ENCODE results near the gene PCNX2.

PCNX2 gene

GRCh38 chr1:232980355-232980978 lies 315.1 kb downstream of the PCNX2 start:
- DNase-seq = no peak

- DNase-seq = no peak
Observed at GRCh38 chr1:232979558-232979957, 316.0 kb downstream of the PCNX2 start.

DNA sequence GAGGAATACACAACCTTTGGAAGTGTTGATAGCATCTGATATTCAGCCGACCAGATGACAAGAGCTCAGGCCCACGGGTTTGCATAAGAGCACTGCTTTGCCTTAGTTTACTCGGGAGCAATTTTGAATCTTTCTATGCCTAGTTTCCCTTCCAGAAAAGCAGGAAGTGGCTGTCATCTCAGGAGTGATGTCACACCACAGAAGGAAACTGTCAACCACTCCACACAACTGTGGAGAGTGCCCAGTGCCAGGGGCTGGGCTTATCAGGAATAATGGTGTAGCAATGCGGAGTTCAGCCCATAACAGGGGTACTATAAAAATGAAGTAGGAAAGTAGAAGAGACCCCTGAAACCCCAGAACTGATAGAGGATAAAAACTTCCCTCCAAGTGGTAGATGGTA lies 316.7 kb downstream of the PCNX2 start:
- peak; percentile 17 to 33 for DNase-seq

DNA sequence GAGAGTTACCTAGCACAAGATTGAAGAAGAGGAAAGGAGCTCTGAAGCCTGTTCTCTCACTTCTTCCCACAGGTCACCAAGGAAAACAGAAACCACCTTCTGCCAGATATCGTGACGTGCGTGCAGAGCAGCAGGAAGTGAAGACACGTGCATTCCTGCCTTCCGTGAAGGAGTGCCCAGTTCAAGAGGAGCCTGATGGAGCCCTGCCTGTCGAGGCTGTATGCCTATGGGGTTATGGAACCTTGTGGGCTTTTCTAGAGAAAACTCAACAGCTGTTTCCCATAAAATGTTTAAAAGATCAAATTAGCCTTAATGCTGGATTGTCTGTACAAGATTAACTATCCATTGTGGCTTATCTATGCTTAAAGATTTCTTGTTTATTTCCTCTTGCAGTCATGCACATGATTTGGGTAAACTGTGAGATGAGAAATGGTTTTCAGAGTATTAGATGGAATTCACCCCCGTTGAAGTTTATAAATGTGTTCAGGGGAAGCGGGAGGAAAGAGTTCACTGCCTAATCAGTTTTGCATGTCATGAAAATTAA lies 317.4 kb downstream of the PCNX2 start:
- DNase-seq = no peak

DNA sequence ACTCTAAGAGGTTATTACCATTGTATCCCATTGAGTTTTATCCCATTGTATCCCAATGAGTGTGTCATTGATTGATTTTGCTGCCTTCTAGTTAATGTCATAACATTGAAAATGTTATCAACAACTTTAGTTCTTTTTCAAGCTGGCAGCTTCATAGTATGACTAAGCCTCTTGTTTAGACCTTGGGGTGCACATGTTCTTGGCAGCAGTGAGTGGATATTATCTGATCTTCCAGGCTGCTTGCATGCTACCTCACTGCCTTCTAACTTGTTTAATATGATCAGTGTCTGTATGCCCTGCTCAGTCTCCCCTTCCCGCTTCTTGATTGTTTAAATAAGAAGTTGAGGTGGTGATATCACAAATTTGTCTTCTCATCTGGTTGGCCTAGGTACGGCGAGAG lies 320.6 kb downstream of the PCNX2 start:
- DNase-seq = no peak

DNA sequence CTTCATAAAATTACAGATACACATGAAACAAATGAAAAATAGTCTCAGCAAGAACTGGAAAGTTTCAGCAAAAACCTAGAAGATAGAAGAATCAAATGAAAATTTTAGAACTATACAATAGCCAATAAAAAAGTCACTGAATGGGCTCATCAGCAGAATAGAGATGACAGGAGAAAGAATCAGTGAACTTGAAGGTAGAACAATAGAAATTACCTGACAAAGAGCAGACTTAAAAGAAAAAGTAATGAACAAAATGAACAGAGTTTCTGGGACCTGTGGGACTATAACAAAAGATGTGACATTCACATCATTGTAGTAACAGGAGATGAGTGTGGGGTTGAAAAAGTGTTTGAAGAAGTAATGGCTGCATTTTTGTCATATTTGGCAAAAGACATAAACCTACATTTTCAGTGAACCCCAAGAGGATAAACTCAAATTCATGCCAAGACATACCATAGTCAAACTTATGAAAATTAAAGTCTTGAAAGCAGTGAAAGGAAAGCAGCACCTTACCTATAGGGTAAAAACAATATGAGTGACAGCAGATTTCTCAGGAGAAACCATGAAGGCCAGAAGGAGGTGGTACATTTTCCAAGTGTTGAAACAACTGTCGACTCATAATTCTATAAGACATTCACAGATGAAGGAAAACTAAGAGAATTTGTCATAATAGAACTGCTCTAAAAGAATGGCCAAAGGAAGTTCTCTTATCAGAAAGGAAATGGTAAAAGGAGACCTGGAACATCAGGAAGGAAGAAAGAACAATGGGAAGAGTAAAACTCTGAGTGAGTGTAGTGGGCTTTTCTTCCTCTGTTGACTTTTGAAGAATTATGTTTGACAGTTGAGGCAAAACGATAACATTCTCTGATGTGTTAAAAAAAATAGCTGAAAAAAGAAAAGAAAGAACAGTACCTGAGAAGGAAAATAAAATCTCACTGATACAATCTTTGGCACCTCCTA lies 321.6 kb downstream of the PCNX2 start:
- DNase-seq = no peak

DNA sequence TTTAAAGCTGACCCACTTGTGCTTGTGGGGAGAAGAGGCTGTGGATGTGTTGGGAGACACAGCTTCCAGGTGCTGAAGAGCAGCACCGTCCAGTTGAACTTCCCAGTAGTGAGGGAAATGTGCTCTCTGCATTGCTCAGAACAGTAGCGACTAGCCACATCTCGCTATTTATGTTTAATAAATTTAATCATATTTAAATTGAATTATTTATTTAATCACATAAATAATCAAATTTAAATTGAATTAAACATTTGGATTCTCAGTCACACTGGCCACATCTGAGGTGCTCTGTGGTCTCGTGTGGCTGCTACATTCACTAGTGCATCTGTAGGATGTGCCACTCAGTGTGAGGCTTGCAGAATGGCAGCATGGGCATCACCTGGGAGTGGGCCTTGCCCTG lies 325.0 kb downstream of the PCNX2 start:
- DNase-seq = no peak

DNA sequence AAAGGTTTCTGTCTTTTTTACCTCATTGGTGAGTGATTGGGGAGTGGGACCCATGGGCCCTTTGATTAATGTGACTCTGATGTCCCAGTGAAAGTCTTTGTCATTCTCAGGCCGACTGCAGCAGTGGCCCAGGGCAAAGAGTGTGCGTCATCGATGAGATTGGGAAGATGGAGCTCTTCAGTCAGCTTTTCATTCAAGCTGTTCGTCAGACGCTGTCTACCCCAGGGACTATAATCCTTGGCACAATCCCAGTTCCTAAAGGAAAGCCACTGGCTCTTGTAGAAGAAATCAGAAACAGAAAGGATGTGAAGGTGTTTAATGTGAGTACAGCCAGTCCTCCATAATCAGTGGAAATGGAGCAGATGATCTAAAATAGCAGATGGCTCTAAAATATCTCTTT lies 325.7 kb downstream of the PCNX2 start:
- no peak for DNase-seq

DNA sequence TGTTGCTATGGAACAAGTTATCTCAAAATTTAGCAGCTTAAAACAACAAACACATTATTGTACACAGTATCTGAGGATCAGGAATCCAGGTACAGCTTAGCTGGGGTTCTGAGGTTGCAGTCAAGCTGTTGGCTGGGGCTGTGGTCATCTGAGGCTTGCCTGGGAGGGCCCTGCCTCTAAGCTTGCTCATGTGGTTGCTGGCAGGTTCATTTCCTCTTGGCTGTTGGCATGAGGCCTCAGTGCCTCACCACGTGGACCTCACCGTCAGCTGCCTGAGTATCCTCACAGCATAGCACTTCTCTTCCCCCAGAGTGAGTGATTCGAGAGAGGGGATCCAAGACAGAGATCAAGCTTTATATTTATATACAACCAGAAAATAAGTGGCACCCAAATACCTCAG lies 326.6 kb downstream of the PCNX2 start:
- DNase-seq = peak in 1 of 2 donors; percentile 14

DNA sequence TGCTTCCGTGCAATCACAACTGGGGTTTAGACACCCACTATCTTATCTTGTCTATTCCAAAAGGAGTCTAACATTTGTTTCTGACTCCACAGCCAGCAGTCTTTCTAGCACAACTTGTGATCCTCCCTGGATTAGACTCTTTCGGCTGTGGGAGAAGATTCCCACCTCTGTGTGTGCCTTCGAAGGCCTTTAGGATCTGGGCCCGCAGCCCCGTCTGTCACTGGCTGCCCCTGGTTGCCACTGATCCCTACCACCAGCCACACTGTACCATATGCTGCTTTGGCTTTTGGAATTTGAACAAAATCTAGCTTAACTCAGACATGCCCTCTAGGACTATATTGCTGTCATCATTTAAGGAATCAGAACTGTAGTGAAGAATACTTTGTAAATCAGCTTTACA lies 327.1 kb downstream of the PCNX2 start:
- no peak for DNase-seq

DNA sequence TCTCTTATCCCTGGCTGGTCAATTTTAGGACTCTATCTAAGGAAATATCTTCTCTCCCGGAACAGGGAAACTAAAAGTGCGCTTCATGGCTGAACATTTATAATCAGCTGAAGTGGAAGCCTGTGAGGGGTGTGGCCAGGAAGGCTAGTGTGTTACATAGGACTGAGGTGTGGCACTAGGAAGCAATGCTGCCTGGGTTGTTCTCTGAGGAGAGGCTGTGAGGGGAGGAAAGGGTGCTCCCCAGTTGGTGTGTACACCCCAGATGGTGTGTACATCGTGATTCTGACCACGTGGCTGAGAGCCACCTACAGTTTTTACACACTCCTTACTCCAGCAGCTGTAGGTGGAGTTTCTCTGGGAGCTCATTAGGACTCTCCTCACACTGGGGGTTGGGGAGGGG lies 328.9 kb downstream of the PCNX2 start:
- DNase-seq = no peak

DNA sequence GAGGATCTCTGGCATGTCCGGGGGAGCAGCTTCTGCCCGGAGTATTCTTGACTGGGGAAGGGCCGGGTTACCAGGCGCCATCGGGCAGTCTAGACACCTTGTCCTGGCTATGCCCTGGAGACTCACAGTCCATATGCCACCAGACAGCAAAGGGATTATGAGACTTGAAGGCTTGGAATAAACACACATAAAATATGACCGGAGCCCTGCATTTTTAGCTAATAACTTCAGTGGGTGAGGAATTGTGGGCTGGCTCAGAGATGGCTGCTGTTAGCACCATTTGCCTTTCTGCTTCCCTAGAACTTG lies 329.7 kb downstream of the PCNX2 start:
- no peak for DNase-seq

GRCh38 chr1:232965124-232965911 lies 330.2 kb downstream of the PCNX2 start:
- no peak for DNase-seq

- DNase-seq = no peak
Observed at GRCh38 chr1:232964601-232965000, 330.9 kb downstream of the PCNX2 start.

- DNase-seq = peak in 1 of 2 donors; percentile 29
Observed at GRCh38 chr1:232962761-232963745, 332.5 kb downstream of the PCNX2 start.

GRCh38 chr1:232958067-232958466 lies 337.5 kb downstream of the PCNX2 start:
- no peak for DNase-seq

- DNase-seq = no peak
Observed at GRCh38 chr1:232956081-232956480, 339.4 kb downstream of the PCNX2 start.

GRCh38 chr1:232954594-232955365 lies 340.7 kb downstream of the PCNX2 start:
- DNase-seq = no peak

DNA sequence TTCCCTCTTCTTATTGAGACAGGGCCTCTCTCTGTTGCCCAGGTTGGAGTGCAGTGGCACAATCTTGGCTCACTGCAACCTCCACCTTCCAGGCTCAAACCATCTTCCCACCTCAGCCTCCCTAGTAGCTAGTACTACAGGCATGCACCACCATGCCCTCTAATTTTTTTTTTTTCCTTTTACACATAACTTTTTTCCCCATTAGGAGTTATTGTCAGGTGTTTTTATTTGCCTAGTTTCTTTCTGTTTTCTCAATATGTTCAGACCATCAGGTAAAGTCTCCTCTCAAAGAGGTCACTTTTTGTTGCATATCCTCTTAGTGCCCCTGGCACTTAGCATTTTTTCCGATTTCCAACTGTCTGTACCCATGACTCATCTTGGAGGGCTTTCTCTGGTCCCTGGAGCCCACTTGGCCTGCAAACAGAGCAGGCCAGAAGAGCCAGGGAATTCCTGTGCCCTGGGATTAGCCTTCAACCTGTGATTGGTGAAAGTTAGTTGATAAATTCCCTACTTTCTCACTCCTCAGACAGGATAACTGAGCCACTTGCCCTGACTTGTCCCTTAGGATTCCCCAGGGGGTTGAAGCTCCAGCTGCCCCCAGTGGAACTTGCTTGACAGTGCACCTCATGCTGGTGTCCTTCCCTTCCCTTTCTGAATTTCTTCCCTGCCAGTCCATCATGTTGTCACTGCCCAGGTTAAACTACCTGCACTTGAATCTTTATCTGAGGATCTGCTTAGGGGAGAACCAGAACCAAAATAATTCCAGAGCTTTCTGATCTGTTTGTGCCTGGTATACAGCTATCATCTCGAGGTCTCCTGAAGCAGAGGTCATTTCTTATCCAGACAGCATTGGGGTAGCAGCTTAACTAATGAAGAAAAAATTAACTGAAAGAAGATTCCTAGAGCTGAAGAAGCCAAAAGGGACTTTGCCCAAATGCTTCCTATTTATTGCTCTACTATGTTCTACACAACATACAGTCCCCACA lies 342.7 kb downstream of the PCNX2 start:
- DNase-seq = peak; percentile 26 to 59

DNA sequence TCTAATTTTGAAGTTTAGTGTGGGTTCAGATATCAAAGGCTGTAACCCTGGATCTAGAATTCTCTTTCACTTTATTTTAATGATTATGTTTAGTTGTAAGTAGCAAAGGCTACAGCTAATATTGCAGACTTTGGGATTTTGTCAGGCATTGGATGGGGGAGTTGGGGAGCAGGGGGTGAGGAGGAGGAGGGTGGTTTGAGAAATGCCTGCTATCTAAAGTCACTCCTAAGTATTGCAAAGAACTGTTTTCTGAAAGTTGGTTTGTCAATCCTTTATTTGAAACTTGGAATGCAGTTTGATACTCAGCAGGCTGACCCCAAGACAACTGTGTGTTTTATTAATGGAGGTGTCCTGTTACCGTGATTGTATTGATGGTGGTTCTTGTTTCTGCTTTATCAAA lies 343.9 kb downstream of the PCNX2 start:
- DNase-seq = no peak

Data from inflammatory macrophage treated with lipopolysaccharide for 1 hour (primary cell).